ENCODE results near the gene TMEM232.
"Not testable (repeated sequence)": the region's sequence is repeated elsewhere in the genome, so short reads cannot be mapped to it uniquely, and the experiment has no call there.

- TF ChIP-seq CTCF (conservative IDR thresholded peaks at IDR 0.05; ENCODE audit: low read depth in 2 of 2); EZH2phosphoT487 (IDR thresholded peaks at IDR 0.05; ENCODE audit: unreplicated experiment); POLR2AphosphoS5 (IDR thresholded peaks at IDR 0.05; ENCODE audit: low read depth); EZH2 (IDR thresholded peaks at IDR 0.05; ENCODE audit: low read depth, unreplicated experiment); ZNF331 (CRISPR knock-in tag; IDR thresholded peaks at IDR 0.05; ENCODE audit: low read depth); REST (IDR thresholded peaks at IDR 0.05; ENCODE audit: unreplicated experiment); ZNF114 (CRISPR knock-in tag; IDR thresholded peaks at IDR 0.05); CREB1 (CRISPR knock-in tag; IDR thresholded peaks at IDR 0.05; ENCODE audit: low read depth); STAT1 (IDR thresholded peaks at IDR 0.05; ENCODE audit: unreplicated experiment); JUNB (IDR thresholded peaks at IDR 0.05; ENCODE audit: unreplicated experiment); NANOG (IDR thresholded peaks at IDR 0.05; ENCODE audit: borderline replicate concordance): not testable (repeated sequence)
These were observed 49.9 kb downstream of the TMEM232 start for GRCh38 chr5:110676554-110676953.
